IMR-90 (cell line): ENCODE data around the gene MCM6. TPM values are rescaled to one million over a fixed set of nuclear protein-coding genes. Genes with fewer than 3 reads are reported as not detected.

Experiments used
- ATAC-seq: fragments of 200-7000 bp; cut with Tn5 transposase; 2 replicates; pipeline ENCODE4 v1.9.1; 2020; ENCODE audit warnings: low read depth, mild to moderate bottlenecking, moderate library complexity
- BruUV-seq: library from RNA; stranded (reverse); fragments of 400-500 nt; replicated peaks from 2 replicates; lab custom pipeline; 2021; lab: Mats Ljungman, UMichigan
- CTCF ChIA-PET: fragments of 300-600 bp; formaldehyde crosslinking; extraction: SDS; loops from one replicate; lab custom pipeline; 2021; ENCODE audit warnings: antibody characterized with exemption; lab: Yijun Ruan, JAX
- POLR2A ChIA-PET: fragments of 300-600 bp; sonication (Branson Sonifier 250); formaldehyde crosslinking; loops from one replicate; lab custom pipeline; 2022; ENCODE audit warnings: antibody characterized with exemption; ENCODE audit not compliant: unreplicated experiment; lab: Charles Lee
- DNase-seq: peaks from one replicate; pipeline ENCODE4 v3.0.0; 2013
- H2AFZ ChIP-seq: replicated peaks from 2 replicates; pipeline ENCODE3; 2013; ENCODE audit warnings: low read length, mild to moderate bottlenecking; ENCODE audit not compliant: poor library complexity
- H2AK5ac ChIP-seq: 2 replicates; pipeline ENCODE4 v1.6.1; 2013; ENCODE audit warnings: low read depth, low read length, inconsistent platforms
- H2AK9ac ChIP-seq: replicated peaks from 2 replicates; pipeline ENCODE3; 2013; ENCODE audit warnings: mild to moderate bottlenecking, low read depth, low read length, moderate library complexity; ENCODE audit not compliant: poor library complexity
- H2BK120ac ChIP-seq: 2 replicates; pipeline ENCODE4 v1.6.1; 2013; ENCODE audit warnings: low read depth, low read length, inconsistent platforms
- H2BK15ac ChIP-seq: 3 replicates; pipeline ENCODE4 v1.6.1; 2013; ENCODE audit warnings: low read depth, low read length, inconsistent platforms
- H2BK20ac ChIP-seq: 2 replicates; pipeline ENCODE4 v1.6.1; 2013; ENCODE audit warnings: low read depth, mild to moderate bottlenecking, inconsistent platforms, low read length, moderate library complexity
- H2BK5ac ChIP-seq: 2 replicates; pipeline ENCODE4 v1.6.1; 2013; ENCODE audit warnings: mild to moderate bottlenecking, low read depth, low read length, inconsistent platforms; ENCODE audit not compliant: poor library complexity, severe bottlenecking
- H3K14ac ChIP-seq: replicated peaks from 2 replicates; pipeline ENCODE4 v1.6.1; 2013; ENCODE audit warnings: low read depth, low read length, inconsistent platforms
- H3K18ac ChIP-seq: 2 replicates; pipeline ENCODE4 v1.6.1; 2013; ENCODE audit warnings: low read depth, low read length, control low read depth
- H3K23ac ChIP-seq: 2 replicates; pipeline ENCODE4 v1.6.1; 2013; ENCODE audit warnings: low read depth, low read length, inconsistent platforms
- H3K27ac ChIP-seq: 2 replicates; pipeline ENCODE4 v1.5.1; 2013; ENCODE audit warnings: mild to moderate bottlenecking, control low read depth, low read length; ENCODE audit not compliant: insufficient read depth
- H3K27me3 ChIP-seq: 2 replicates; pipeline ENCODE4 v1.6.1; 2013; ENCODE audit warnings: low read length; ENCODE audit not compliant: control insufficient read depth, insufficient read depth
- H3K36me3 ChIP-seq: 2 replicates; pipeline ENCODE4 v1.6.1; 2013; ENCODE audit warnings: low read length, mixed read lengths; ENCODE audit not compliant: control insufficient read depth, insufficient read depth
- H3K4ac ChIP-seq: 2 replicates; pipeline ENCODE4 v1.6.1; 2013; ENCODE audit warnings: low read depth, low read length, inconsistent platforms
- H3K4me1 ChIP-seq: 2 replicates; pipeline ENCODE4 v1.6.1; 2013; ENCODE audit warnings: low read length, mixed read lengths; ENCODE audit not compliant: control insufficient read depth, insufficient read depth
- H3K4me2 ChIP-seq: 2 replicates; pipeline ENCODE4 v1.6.1; 2013; ENCODE audit warnings: low read depth, mild to moderate bottlenecking, control low read depth, low read length, moderate library complexity
- H3K4me3 ChIP-seq: 2 replicates; pipeline ENCODE4 v1.5.1; 2013; ENCODE audit warnings: low read depth, mild to moderate bottlenecking, control low read depth, low read length, moderate library complexity; ENCODE audit not compliant: insufficient read depth
- H3K56ac ChIP-seq: 2 replicates; pipeline ENCODE4 v1.6.1; 2013; ENCODE audit warnings: low read length, inconsistent platforms; ENCODE audit not compliant: insufficient read depth; ENCODE audit errors: extremely low read depth
- H3K79me1 ChIP-seq, 2 experiments: 2 replicates each; pipeline ENCODE4 v1.6.1; 2013; ENCODE audit warnings: low read length in 2 of 2, inconsistent platforms in 1 of 2, low read depth in 1 of 2
- H3K9ac ChIP-seq: 2 replicates; pipeline ENCODE4 v1.6.1; 2013; ENCODE audit warnings: low read depth, low read length, control low read depth
- H3K9me1 ChIP-seq: 2 replicates; pipeline ENCODE4 v1.6.1; 2013; ENCODE audit warnings: low read length, inconsistent platforms; ENCODE audit not compliant: insufficient read depth
- H3K9me3 ChIP-seq: 2 replicates; pipeline ENCODE4 v1.6.1; 2013; ENCODE audit warnings: low read length; ENCODE audit not compliant: control insufficient read depth, insufficient read depth
- H4K20me1 ChIP-seq: 2 replicates; pipeline ENCODE4 v1.6.1; 2013; ENCODE audit warnings: low read length, inconsistent platforms; ENCODE audit not compliant: insufficient read depth
- H4K5ac ChIP-seq: 2 replicates; pipeline ENCODE4 v1.6.1; 2013; ENCODE audit warnings: mild to moderate bottlenecking, low read depth, low read length, control low read depth
- H4K8ac ChIP-seq, 2 experiments: 2 replicates each; pipeline ENCODE4 v1.6.1; 2013; ENCODE audit warnings: low read depth in 2 of 2, low read length in 2 of 2, control low read depth in 1 of 2, inconsistent platforms in 1 of 2
- H4K91ac ChIP-seq: 2 replicates; pipeline ENCODE4 v1.6.1; 2013; ENCODE audit warnings: low read depth, low read length, inconsistent platforms; ENCODE audit not compliant: insufficient read depth
- BHLHE40 ChIP-seq: fragments of 150-350 bp; IDR thresholded peaks from 2 replicates; pipeline ENCODE4 v1.6.1; 2016; ENCODE audit warnings: mild to moderate bottlenecking, low read depth, low read length
- CEBPB ChIP-seq: IDR thresholded peaks from 2 replicates; pipeline ENCODE4 v1.6.1; 2012; ENCODE audit warnings: low read depth, low read length, improper control_type of control experiment
- CHD1 ChIP-seq: IDR thresholded peaks from 2 replicates; pipeline ENCODE4 v1.6.1; 2012; ENCODE audit warnings: low read depth, low read length, improper control_type of control experiment
- FOS ChIP-seq: fragments of 150-350 bp; IDR thresholded peaks from 2 replicates; pipeline ENCODE4 v1.6.1; 2016; ENCODE audit warnings: low read depth, low read length
- MAFK ChIP-seq: IDR thresholded peaks from 2 replicates; pipeline ENCODE4 v1.6.1; 2012; ENCODE audit warnings: low read depth, low read length, improper control_type of control experiment
- MXI1 ChIP-seq: IDR thresholded peaks from 2 replicates; pipeline ENCODE4 v1.6.1; 2012; ENCODE audit warnings: low read depth, mild to moderate bottlenecking, low read length, moderate library complexity, borderline replicate concordance
- NFE2L2 ChIP-seq: fragments of 150-350 bp; IDR thresholded peaks from 2 replicates; pipeline ENCODE4 v1.6.1; 2016; ENCODE audit warnings: low read depth, mild to moderate bottlenecking, low read length
- POLR2A ChIP-seq: IDR thresholded peaks from 2 replicates; pipeline ENCODE4 v1.6.1; 2012; ENCODE audit warnings: mild to moderate bottlenecking, low read depth, low read length
- RCOR1 ChIP-seq: IDR thresholded peaks from 2 replicates; pipeline ENCODE4 v1.6.1; 2012; ENCODE audit warnings: mild to moderate bottlenecking, low read length, improper control_type of control experiment; ENCODE audit not compliant: insufficient replicate concordance
- RFX5 ChIP-seq: IDR thresholded peaks from 2 replicates; pipeline ENCODE4 v1.8.0; 2012; ENCODE audit warnings: low read depth, mild to moderate bottlenecking, low read length, moderate library complexity
- USF2 ChIP-seq: fragments of 150-350 bp; IDR thresholded peaks from 2 replicates; pipeline ENCODE4 v1.6.1; 2017; ENCODE audit warnings: mild to moderate bottlenecking, antibody characterized with exemption, low read length, low read depth
- WGBS, 2 experiments: methylation state at CpG; one replicate each; pipeline versions ENCODE4 v1.1.5 to v1.1.7; 2013; ENCODE audit warnings: missing lambda C conversion rate in 2 of 2; ENCODE audit not compliant: insufficient read length in 1 of 2; ENCODE audit errors: extremely low coverage in 2 of 2; 5-methylcytosine and 5-hydroxymethylcytosine counted together
- dilution Hi-C: fragments of 300-500 bp; cut with HindIII; formaldehyde crosslinking; loops from one replicate; pipeline ENCODE4 v1.14.3; 2018; ENCODE audit warnings: low sequenced_read_pairs; ENCODE audit not compliant: unreplicated experiment
- in situ Hi-C: fragments of 300-500 bp; cut with MboI; formaldehyde crosslinking; loops from 3 replicates; pipeline ENCODE4 v1.14.3; 2019; ENCODE audit warnings: low sequenced_read_pairs, inconsistent platforms, mixed read lengths
- intact Hi-C: fragments of 100-400 bp; cut with micrococcal nuclease; formaldehyde crosslinking; loops from 2 replicates; pipeline ENCODE4 v1.10.0; 2022
- polyA plus RNA-seq, 3 experiments: library from polyadenylated mRNA; depleted of rRNA; stranded (reverse); fragments of >200 nt; gene quantifications; 2 replicates each; pipeline ENCODE4 v1.2.3, GENCODE V29; 2012; ENCODE audit warnings: low replicate concordance in 1 of 3
- total RNA-seq: library from RNA; depleted of rRNA; stranded (reverse); fragments of >200 nt; gene quantifications from 2 replicates; pipeline ENCODE4 v1.2.3, GENCODE V29; 2012
- TF ChIP-seq, protein P1 (sequence below): fragments of 150-350 bp; IDR thresholded peaks from 2 replicates; pipeline ENCODE4 v1.6.1; 2016; ENCODE audit warnings: low read depth, mild to moderate bottlenecking, low read length, moderate library complexity, borderline replicate concordance
- TF ChIP-seq, protein P2 (sequence below): conservative IDR thresholded peaks from 2 replicates; pipeline ENCODE4 v1.5.1; 2012; ENCODE audit warnings: mild to moderate bottlenecking, low read depth, low read length, improper control_type of control experiment

The MCM6 gene
- total and polyA plus RNA-seq, 2 of the 4 experiments (the other 2 are of a cell fraction), result 21.4 to 29.6 TPM

DNA sequence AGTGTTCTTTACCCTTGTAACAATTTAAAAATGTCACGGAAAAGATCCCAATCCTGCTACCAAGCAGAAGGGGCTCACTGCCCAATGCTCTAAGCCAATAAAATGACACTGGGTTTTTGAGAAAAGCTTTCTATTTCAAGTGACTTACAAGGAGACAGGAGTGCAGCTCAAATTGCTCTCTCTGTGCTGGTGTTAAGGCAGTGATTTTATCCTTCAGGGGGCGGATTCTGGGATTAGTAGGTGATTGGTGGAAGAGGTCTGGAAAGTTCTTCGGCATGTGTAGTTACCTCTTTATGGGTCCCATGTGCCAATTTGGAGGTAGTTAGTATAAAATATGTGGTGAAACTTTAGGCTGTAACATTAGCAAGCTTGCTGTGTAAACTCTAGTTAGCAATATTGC lies 27.4 kb upstream of the MCM6 start:
- no peak for ATAC-seq
- intact Hi-C loops (loop anchor here (10.0 kb wide), 1 partner anchor 919 kb away; no protein-coding TSS in a partner anchor), in situ Hi-C loops (loop anchor here (25.0 kb wide), 1 partner anchor 1934 kb away; no protein-coding TSS in a partner anchor), dilution Hi-C loops (no loop called here)
- Histone ChIP-seq H4K91ac (no peak overlapping the region), H3K9ac (no peak overlapping the region), H3K4me1 (no peaks in the 10 kb centered on the region), H4K20me1 (no peaks in the 10 kb centered on the region), H2AK5ac (no peak overlapping the region), H2BK15ac (no peak overlapping the region), H3K9me3 (no peaks in the 10 kb centered on the region), H3K27me3 (no peaks in the 10 kb centered on the region), H2BK5ac (no peak overlapping the region), H2BK20ac (no peak overlapping the region), H3K9me1 (no peaks in the 10 kb centered on the region), H3K4me2 (no peak overlapping the region), H3K56ac (no peak overlapping the region; the same call in 1 of the 2 replicates), H3K4ac (no peak overlapping the region), H2BK120ac (no peak overlapping the region), H3K4me3 (no peak overlapping the region), H4K5ac (no peak overlapping the region), H3K18ac (no peak overlapping the region), H2AFZ (no peak overlapping the region), H3K27ac (no peak overlapping the region), H3K36me3 (peaks cover 3% of the 10 kb centered on the region), H3K23ac (no peak overlapping the region), H3K79me1 (no peaks in the 10 kb centered on the region), H3K14ac (no peak overlapping the region), H2AK9ac (no peak overlapping the region), H4K8ac (no peak overlapping the region)
- ChIA-PET POLR2A (no interaction called here), CTCF (interaction anchor here (0.5 to 1.2 kb wide), 2 partner anchors 11 to 31 kb away, joined by 5 read pairs; no protein-coding TSS in a partner anchor)
- TF ChIP-seq USF2, result no peak
- no peak for TF ChIP-seq POLR2A
- TF ChIP-seq, protein P1, sequence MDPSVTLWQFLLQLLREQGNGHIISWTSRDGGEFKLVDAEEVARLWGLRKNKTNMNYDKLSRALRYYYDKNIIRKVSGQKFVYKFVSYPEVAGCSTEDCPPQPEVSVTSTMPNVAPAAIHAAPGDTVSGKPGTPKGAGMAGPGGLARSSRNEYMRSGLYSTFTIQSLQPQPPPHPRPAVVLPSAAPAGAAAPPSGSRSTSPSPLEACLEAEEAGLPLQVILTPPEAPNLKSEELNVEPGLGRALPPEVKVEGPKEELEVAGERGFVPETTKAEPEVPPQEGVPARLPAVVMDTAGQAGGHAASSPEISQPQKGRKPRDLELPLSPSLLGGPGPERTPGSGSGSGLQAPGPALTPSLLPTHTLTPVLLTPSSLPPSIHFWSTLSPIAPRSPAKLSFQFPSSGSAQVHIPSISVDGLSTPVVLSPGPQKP, result no peak
- no peak for TF ChIP-seq FOS
- TF ChIP-seq, protein P2, sequence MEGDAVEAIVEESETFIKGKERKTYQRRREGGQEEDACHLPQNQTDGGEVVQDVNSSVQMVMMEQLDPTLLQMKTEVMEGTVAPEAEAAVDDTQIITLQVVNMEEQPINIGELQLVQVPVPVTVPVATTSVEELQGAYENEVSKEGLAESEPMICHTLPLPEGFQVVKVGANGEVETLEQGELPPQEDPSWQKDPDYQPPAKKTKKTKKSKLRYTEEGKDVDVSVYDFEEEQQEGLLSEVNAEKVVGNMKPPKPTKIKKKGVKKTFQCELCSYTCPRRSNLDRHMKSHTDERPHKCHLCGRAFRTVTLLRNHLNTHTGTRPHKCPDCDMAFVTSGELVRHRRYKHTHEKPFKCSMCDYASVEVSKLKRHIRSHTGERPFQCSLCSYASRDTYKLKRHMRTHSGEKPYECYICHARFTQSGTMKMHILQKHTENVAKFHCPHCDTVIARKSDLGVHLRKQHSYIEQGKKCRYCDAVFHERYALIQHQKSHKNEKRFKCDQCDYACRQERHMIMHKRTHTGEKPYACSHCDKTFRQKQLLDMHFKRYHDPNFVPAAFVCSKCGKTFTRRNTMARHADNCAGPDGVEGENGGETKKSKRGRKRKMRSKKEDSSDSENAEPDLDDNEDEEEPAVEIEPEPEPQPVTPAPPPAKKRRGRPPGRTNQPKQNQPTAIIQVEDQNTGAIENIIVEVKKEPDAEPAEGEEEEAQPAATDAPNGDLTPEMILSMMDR, result no peak
- no peak for TF ChIP-seq MAFK
- no peak for TF ChIP-seq BHLHE40
- no peak for TF ChIP-seq CEBPB
- no peak for TF ChIP-seq NFE2L2
- TF ChIP-seq RCOR1, result no peak
- TF ChIP-seq MXI1, result no peak
- TF ChIP-seq CHD1, result no peak
- no peak for TF ChIP-seq RFX5
- no CpG with 5 or more reads among the region's 3 CpGs for WGBS, 2 experiments
- no peak for DNase-seq
- no TSS peak for BruUV-seq
